SU-DHL-6 (cell line): ENCODE measurements around the gene FETUB.

Experiments used
- CTCF ChIP-seq: fragments of 200-600 bp; sonication (generic); IDR thresholded peaks from one replicate; pipeline ENCODE4 v1.5.1; 2017; ENCODE audit warnings: antibody characterized with exemption, mild to moderate bottlenecking, low read length, moderate library complexity; ENCODE audit not compliant: insufficient read depth, poor library complexity, severe bottlenecking
- EZH2phosphoT487 ChIP-seq: fragments of 200-600 bp; sonication (generic), shearing (Covaris generic); conservative IDR thresholded peaks from 2 replicates; pipeline ENCODE4 v1.6.1; 2018; ENCODE audit warnings: mild to moderate bottlenecking, antibody characterized with exemption, low read length, moderate library complexity, mixed read lengths

GRCh38 chr3:186668426-186668825, 28.2 kb downstream of the FETUB start:
- TF ChIP-seq CTCF (no peak), EZH2phosphoT487 (no peak)
